HG02870 (cell line): ENCODE measurements around the gene BCL7C.
"Not testable (repeated sequence)": the region's sequence is repeated elsewhere in the genome, so short reads cannot be mapped to it uniquely, and the experiment has no call there.

Experiments used
- ATAC-seq: cut with Tn5 transposase; IDR thresholded peaks from one replicate; pipeline ENCODE4 v1.9.1; 2021; ENCODE audit warnings: mild to moderate bottlenecking, moderate library complexity; ENCODE audit not compliant: unreplicated experiment

The BCL7C gene

GRCh38 chr16:30896261-30896888 lies 2.5 kb upstream of the BCL7C start, which contains the start of gene CTF1:
Gene CTF1 (plus strand): TSS chr16:30896614. CDS start chr16:30896644, 30 bp downstream.
- no peak for ATAC-seq

DNA sequence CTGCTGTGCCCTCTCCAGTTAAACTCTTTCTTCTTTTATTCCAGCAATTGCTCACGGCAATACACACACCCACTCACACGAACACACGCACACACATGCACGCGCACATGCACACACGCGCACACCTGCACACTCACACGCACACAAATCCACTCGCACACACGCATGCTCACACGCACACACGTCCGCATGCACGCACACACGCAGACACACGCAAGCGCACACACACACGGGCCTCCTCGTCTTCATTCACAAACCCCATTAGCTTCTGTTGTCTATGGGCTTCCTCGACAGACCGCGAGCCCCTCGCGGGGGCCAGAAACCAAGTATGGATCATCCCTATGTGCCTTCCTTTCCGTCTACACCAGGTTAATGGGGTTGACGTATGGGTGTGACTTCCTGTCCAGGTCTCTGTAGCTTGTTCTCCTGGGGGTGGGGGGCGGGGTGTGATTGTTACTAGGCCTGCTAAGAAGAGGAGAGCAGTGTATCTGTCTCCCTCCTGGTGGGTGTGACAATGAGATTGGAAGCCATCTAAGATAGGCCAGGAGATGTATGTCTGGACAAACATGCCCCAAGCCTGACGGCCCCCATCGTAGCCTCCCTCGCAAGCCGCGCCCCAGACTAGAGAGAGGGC lies 1.9 kb upstream of the BCL7C start:
- no peak for ATAC-seq

- ATAC-seq: no peak
These were observed 877 bp upstream of the BCL7C start for GRCh38 chr16:30894540-30895368.

DNA sequence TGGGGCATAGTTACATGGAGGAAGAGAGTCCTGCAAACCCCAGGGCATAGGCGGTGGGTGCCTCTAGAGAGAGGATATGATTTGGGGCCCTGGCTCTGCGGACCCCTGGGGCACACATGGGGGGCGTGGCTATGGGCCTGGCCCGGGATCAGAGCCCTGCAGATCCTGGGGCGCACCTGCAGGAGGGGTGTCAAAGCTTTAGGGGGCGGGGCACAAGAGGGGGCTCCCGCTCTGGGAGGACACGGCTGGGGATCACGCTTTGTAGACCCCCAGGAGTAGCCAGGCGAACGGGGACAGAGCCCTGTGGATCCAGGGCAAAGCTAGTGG lies 497 bp downstream of the BCL7C start:
- peak; percentile 1 for ATAC-seq

GRCh38 chr16:30892670-30893416 lies 1.0 kb downstream of the BCL7C start:
- no peak for ATAC-seq

- not testable (repeated sequence) for ATAC-seq
These were observed 2.6 kb downstream of the BCL7C start for GRCh38 chr16:30891043-30891823.

- ATAC-seq: no peak
These were observed 4.2 kb downstream of the BCL7C start for GRCh38 chr16:30889721-30890120.

DNA sequence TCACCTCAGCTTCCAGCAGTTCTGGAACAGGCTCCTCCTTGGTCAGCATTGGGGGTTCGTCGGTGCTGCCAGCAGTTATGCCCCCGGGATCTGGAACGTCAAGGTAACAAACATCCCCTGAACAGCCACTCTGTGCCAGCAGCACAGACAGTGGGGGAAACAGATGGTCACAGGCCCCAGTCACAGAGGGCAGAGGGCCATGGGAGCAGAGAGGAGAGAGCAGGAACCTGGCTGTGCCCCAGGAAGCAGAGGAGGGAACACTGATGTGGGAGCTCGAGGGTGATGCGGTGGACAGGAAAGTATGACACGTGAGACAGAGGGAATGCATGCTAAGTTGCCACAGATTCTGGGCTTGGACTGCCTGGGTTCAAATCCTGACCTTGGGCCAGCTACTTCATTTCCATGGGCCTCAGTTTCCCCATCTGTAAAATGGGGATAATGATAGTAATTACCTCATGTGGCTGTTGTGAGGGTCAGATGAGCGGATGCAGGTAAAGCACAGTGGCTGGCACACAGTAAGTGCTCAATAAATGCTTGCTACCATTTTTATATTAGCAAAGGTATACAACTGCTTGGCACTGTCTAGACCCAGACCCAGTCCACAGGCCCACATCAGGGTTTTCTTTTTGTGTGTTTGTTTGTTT lies 4.9 kb downstream of the BCL7C start:
- ATAC-seq: no peak

- no peak for ATAC-seq
These were observed 6.0 kb downstream of the BCL7C start for GRCh38 chr16:30887927-30888326.

DNA sequence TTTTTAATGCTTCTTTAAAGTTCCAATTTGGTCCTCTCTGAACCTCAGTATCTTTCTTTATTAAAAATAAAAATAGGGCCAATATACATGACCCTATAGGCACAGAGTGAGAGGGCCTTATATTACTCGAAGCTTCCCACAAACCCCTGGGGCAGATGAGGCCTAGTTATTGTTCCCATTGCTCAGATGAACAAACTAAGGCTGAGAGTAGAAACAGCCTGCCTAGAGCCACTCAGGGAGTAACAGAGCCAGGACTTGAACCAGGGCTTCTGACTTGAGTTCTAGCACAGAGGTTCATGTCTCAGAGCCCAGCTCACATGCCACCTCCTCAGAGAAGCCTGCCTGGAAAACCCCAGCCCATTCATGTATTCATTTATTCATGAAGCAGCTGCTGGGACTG lies 7.7 kb downstream of the BCL7C start:
- ATAC-seq: no peak

- no peak for ATAC-seq
These were observed 8.7 kb downstream of the BCL7C start for GRCh38 chr16:30885196-30885595.

- no peak for ATAC-seq
These were observed 9.1 kb downstream of the BCL7C start for GRCh38 chr16:30884760-30885159.

DNA sequence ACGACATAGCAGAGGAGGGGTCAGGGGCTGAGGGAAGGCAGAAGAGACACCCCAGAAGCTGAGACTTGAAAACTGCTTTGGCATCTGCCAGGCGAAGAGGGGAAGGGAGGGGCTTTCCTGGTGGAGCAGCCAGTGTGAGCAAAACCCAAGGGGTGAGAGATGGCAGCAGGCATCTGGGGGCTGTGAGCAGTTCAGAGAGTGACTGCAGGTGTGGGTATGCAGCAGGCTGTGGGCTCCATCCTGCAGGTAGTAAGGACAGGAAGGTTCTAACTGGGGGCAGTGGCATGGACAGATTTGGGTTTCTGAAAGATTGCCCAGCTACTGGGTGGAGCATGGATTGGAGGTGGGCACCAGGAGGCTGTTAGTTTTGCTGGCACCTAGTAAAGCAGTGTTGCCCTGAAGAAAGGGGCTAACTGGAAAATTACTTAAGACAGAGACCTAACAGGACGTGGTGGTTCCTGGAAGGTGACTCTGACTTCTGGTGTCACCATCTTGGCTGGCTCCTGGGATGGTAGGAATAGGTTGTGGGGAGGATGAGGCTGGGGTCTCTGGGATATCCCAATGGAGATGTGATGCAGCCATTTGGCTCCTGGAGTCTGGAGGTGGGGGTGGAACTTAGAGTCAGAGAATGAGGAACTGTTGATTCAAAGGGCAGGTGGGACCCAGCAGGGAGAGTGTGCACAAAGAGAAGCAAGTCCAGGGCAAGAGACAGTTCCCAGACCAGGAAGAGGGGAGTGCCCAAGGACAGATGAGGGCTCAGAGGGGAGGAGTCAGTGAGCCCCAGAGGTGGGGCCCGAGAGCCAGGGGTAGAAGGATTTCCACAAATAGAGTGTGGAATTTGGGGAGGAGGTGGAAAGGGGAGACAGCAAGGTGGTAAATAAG lies 11.2 kb downstream of the BCL7C start:
- ATAC-seq: no peak

- no peak for ATAC-seq
These were observed 17.0 kb downstream of the BCL7C start for GRCh38 chr16:30876867-30877266.

DNA sequence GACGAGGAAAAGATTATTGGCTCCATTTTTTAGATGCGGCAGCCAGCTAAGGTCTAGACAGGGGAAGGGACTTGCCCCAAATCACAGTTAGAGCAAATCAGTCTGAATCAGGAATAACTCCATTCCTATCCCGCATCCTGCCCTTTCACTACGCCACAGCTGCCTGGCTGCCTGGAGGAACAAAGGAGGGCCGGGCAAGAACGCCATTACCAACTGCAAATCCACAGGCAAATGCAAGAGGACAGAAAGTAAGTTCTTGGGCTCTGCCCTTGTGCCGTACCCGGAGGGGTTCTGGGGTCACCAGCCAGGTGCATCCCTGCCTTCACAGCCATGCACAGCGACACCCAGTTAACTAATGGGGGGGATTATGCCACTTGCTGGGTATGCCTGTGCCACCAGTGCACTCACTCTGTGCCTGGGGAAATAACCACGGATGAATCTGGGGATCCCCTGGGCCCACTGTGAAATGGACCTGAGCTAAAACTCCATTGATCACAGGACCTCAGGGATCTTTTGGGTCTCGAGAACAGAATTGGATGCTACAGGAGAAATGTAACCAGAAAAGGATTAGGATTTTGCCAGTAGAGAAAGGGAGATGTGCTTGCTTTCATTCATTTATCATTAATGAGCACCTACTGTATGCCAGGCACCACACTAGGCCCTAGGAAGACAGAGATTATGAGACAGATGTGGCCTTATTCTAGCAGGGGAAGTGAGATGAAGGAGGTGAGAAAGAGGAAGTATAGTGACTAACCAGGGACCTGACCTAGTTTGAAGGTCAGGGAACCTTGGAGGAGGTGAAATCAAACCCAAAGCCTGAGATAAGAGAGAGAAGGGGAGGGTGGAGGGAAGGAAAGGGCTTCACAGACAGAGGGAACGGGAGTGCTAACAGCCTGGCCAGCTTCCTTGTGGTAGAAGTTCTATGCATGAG lies 17.7 kb downstream of the BCL7C start:
- peak; percentile 40 for ATAC-seq

DNA sequence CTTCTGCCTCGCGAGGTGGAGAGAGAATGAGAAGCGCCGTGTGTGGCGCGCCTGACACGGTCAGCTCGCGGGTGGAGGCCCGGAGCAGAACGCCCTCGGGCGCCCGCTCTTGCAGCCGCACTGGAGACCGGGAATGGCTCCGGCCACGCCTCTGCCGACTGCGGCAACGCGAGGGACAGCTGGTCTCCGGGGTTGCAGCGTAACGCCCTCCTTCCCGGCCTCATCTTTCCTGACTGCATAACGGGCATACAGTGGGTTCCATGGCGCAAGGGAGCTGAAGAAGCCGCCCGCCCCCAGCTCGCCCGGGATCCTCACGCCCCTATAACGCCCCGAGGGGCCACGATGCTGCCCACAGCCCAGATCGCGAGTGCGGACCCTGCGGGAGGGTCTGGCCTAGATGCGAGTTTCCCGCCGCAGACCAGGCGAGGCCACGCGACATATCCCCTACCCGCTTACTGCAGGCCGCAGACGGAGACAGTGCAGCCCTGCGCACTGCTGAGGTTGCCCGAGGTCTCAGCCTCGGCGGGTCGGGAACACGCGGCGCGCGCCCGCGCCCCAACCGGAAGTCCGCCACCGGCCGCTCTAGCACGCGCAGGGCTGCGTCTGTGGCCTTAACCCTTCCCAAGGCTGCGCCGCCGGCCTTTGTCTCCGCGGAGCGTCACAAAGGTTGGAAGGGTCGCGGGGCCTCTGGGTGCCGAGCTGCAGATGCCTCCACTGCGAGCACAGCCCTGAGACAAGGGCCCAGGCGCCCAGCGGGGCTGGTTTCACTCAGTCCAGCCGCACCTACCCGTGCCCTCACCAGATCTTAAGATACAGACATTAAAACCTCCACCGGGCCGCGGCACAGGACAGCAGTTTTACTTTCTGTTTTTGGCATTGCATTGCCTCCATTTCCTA lies 18.8 kb downstream of the BCL7C start:
- ATAC-seq: peak; percentile 68

DNA sequence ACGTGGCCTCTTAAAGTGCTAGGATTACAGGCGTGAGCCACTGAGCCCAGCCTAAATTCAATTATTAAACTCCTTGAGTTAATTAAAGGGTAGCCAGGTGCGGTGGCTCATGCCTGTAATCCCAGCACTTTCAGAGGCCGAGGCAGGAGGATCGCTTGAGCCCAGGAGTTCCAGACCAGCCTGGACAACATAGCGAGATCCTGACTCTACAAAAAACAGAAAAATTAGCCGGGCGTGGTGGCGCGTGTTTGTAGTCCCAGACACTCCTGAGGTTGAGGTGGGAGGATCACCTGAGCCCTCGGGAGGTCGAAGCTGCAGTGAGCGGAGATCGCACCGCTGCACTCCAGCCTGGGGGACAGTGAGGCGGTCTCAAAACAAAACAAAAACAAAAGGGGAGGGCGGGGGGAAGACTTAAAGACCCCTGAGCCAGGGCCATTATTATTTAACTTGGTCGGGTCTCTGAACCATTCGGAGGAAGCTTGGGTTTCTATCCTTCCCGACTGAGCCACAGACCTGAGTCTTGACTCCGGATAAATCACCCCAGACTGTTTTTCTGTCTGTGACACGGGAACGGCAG lies 19.5 kb downstream of the BCL7C start:
- ATAC-seq: no peak
